GM19043 (cell line): ENCODE measurements around the gene ZNF444.

Source experiments
- ATAC-seq: cut with Tn5 transposase; IDR thresholded peaks from one replicate; pipeline ENCODE4 v1.9.1; 2021; ENCODE audit warnings: low read depth; ENCODE audit not compliant: unreplicated experiment

Gene ZNF444

DNA sequence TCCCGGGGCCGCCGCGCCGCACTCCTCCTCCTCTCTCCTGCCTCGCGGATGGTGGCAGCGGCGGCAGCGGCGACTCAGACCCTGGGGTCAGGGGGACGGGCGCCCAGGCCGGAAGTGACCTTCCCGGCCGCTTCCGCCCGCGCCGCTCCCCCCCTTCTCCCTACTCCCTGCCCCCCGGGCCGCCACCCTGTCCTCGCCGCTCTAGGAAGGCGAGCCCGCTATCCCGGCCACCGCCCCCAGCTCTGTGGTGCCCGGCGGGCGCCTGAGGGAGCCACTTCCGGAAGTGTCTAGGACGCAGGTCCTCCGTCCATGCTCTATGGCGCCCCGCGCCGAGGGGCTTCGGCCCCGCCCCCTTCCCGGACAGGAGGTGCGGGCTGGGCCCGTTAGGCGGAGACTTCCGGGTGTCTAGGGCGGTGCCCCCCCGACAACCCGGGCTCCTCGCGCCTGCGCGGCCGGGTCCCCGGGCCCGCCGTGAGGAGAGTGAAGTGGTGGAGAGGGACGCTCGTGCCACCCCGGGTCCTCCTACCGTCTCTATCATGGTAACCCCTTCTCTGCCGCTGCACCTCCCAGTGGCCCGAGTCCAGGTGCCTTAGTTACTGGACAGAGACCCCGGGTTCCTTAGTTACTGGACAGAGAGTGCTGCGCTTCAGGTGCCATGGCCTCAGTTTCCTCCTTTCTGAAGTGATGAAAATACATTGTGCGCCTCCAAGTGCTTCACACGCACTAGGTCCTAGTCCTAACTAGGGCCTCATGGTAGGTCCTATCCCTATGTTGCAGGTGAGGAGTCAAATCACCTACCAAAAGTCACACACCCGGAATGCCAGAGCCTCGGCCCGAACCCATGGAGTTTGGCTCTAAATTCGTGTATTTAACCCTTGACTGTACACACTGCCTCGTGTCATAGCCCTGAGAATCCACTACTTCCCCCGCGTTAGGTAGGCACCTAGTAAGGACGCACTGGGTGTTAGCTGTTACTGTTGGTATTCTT is 19.6 kb upstream of the ZNF444 start, which contains the start of gene ZNF787:
Gene ZNF787, minus strand, starts transcription at position 116 of the 988 bp plus-strand sequence. CDS start 18,078 bp downstream, outside the sequence.
- peak; percentile 82 for ATAC-seq

- no peak for ATAC-seq
Measured at GRCh38 chr19:56123266-56123891, 17.7 kb upstream of the ZNF444 start.

GRCh38 chr19:56124578-56124977 is 16.5 kb upstream of the ZNF444 start:
- ATAC-seq: no peak

- no peak for ATAC-seq
Measured at GRCh38 chr19:56125806-56126590, 15.1 kb upstream of the ZNF444 start.

DNA sequence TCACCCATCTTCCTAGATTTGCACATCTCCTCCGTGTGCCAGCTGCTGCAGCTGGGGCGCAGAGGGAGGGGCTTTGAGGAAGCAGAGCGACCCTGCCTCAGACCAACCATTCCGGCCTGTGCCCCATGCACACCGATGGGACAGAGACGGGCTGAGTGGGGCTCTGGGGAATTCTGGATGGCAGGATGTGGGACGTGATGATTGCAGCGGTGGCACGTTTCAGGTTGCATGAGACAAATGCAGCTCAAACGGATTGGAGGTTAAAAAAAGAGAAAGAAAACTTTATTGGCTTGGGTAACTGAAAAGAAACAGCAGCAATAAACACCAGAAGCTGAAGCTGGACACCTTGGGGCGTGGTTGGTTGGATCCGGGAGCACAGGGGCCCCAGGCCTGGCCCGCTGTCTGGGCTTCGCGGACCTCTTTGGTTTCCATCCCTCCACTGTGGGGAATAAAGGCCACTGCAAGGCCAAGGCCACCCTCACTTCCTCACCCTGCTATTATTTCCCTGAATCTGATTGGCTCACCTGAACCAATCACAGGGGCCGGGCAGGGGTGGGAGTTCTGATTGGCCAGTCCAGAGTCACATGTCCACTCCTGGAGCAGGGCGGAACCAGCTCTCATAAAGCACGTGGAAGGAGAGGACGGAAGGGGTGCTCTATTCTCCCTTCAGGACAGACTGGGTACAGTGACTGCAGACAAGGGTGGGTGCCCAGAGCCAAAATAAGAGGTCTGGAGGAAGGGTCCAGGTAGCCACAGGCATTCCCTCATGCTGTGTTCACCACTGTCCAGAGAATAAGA is 13.9 kb upstream of the ZNF444 start:
- no peak for ATAC-seq

DNA sequence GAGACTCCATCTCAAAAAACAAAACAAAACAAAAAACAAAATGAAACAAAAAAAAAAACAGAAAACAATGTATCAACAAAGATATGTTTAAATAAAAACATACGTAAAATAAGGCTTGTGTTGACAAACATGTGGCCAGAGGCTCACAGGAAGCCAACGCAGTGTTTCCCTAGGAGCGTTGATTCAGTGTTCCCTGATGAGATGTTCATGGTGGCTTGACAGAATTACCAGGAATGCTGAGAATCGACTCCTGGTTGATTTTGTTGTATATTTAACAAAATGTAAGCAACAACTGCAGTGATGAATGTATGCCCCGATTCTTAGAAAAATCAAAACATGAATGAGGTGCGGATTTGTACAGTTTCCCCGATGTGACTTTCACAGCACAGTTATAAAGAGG is 11.1 kb upstream of the ZNF444 start:
- no peak for ATAC-seq

GRCh38 chr19:56131651-56132050 is 9.4 kb upstream of the ZNF444 start:
- no peak for ATAC-seq

DNA sequence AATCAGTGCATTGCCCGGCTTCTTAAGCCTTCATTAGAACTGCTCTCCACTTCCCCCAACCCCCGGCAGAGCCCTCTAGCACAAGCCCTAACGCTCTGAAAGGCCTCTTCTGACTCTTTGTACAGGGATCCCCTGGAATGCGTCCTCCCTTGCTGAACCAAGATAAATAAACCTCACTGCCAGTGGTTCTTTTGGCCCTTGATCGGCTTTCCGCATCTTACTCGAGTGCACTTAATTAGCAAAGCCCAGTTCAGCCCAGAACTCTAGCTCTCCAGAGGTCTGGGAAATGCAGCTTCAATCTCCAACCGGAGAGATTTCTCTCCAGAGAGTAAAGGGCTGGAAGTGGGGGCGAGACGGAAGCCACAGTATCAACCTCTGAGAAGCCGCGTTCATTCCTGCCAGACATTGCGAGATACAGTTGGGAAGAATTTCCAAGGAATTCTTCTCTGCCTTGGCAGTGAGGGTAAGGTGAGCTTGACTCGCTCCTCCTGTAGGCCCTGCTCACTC is 8.7 kb upstream of the ZNF444 start:
- no peak for ATAC-seq

DNA sequence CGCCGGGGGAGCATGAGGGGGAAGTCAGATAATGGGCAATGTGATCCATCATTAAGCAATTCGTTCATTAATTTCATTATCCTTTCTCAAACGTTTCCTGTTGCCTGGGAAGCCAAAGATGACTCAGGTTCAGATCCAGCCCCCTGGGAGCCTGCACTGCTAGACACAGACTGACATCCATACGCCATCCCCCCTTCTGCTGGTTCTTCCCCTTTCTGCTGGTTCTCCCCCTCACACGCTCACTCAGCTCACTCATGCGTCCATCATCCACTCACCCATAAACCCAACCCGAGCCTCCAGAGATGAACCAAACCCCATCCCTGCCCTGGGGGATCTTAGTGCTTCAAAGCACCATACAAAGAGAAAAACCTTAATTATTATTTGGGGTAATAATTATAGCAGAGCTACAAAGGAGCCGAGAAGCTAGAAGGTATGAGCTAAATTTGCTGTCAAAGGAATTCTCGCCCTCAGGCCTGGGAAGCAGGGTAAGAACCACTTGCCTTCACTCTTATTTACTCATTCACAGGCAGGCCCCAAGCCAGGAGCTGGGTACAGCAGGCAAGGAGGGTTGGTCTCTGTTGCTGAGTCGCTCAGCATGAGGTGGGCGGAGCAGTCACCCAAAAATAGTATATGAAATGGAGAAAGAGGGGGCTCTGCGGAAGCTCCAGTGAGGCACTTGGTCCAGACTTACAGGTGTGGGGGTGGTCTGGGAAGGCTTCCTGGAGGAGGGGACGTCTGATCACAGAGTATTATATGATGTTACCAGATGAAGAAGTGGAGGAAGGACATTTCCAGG is 7.0 kb upstream of the ZNF444 start:
- no peak for ATAC-seq

DNA sequence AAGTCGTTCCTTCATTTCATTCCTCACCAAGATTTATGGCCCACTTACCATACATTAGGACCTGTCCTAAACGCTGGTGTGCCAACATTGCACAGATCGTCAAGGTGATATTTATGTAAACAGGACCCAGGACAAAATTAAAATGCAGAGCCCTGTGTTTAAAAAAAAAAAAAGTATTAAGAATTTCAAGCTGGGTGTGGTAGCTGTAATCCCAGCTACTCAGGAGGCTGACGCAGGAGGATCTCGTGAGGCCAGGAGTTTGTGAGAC is 6.5 kb upstream of the ZNF444 start:
- no peak for ATAC-seq

GRCh38 chr19:56136362-56136761 is 4.7 kb upstream of the ZNF444 start:
- ATAC-seq: no peak

GRCh38 chr19:56137405-56137804 is 3.7 kb upstream of the ZNF444 start:
- ATAC-seq: no peak

DNA sequence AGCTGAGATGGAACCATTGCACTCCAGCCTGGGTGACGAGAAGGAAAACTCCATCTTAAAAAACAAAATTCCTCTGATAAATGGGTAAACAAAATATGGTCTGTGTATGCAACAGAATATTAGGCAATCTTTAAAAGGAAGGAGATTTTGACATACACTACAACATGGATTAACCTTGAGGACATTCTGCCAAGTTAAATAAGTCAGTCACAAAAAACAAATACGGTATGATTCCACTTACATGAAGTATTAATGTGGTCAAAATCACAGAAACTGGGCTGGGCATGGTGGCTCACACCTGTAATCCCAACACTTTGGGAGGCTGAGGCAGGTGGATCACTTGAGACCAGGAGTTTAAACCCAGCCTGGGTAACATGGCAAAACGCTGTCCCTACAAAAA is 3.0 kb upstream of the ZNF444 start:
- no peak for ATAC-seq

- no peak for ATAC-seq
Measured at GRCh38 chr19:56139847-56140582, 1.1 kb upstream of the ZNF444 start.

- no peak for ATAC-seq
Measured at GRCh38 chr19:56141417-56141993, 418 bp downstream of the ZNF444 start.

GRCh38 chr19:56142087-56142787 is 1.1 kb downstream of the ZNF444 start:
- no peak for ATAC-seq

DNA sequence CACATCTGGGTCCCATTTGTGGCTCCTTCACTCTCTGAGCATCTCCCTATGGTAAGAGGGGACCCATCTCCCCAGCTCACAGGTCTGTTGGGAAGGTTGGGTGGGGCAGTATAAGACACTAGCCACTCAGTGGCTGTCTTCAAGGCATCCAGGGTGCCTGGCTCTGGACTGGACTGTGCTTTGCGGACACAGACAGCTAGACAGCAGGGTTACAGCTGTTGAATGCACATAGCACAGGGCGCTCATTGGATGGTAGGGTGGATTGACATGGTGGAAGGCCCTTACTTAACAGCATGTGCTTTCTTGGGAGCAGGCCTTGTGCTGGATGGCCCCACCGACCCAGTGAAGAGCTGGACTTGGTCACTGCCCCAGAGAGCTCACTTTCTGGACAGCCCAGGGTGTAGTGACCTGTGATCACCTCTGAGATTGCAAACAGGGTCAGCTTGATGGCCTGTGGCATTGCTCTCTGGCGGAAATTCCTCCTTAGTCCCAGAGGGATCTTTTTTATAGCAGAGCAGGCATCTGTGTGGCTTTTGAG is 1.9 kb downstream of the ZNF444 start:
- ATAC-seq: no peak

DNA sequence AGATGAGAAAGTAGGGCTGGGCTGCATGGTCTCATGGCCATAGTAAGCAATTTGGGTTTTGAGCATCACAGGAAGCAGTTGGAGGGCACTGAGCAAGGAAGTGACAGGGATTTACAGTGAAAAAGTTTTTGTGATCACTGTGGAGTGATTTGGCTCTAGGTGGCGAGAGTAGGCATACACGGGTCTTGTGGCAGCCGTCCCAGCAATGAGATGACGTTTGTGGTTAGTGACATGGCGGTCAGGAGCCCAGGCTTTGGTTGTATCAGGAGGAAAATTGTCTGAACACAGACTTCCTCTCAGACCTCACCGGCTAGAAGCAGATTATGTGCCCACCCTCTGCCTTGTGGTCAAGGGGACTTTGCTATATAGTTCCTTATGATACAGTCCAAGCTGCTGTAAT is 3.3 kb downstream of the ZNF444 start:
- no peak for ATAC-seq
